HL-60 (cell line): ENCODE data around the gene C9.

Source experiments
- DNase-seq, 2 experiments: peaks; one replicate each; pipeline ENCODE4 v3.0.0-alpha.2; 2010 to 2020; ENCODE audit warnings: low read depth in 1 of 2, low spot score in 1 of 2
- H3K27ac ChIP-seq: fragments of 250-450 bp; sonication (Bioruptor Pico); replicated peaks from 2 replicates; pipeline ENCODE4 v1.5.1; 2020; ENCODE audit warnings: mild to moderate bottlenecking, moderate library complexity
- H3K27me3 ChIP-seq: fragments of 250-450 bp; sonication (Bioruptor Pico); 2 replicates; pipeline ENCODE4 v1.5.1; 2021; ENCODE audit warnings: mild to moderate bottlenecking, moderate library complexity; ENCODE audit not compliant: insufficient read depth, poor library complexity, severe bottlenecking
- H3K4me3 ChIP-seq: replicated peaks from 2 replicates; pipeline ENCODE4 v1.5.1; 2011; ENCODE audit warnings: mild to moderate bottlenecking, control low read depth, low read length; ENCODE audit not compliant: insufficient read depth
- CTCF ChIP-seq: IDR thresholded peaks from one replicate; pipeline ENCODE4 v1.5.1; 2011; ENCODE audit warnings: low read length, control low read depth, inconsistent platforms; ENCODE audit not compliant: insufficient read depth
- GABPA ChIP-seq: IDR thresholded peaks from 2 replicates; pipeline ENCODE4 v1.6.1; 2012; ENCODE audit warnings: low read depth
- POLR2AphosphoS5 ChIP-seq: IDR thresholded peaks from 2 replicates; pipeline ENCODE4 v1.6.1; 2012; ENCODE audit warnings: low read depth
- REST ChIP-seq: IDR thresholded peaks from 2 replicates; pipeline ENCODE4 v1.6.1; 2012; ENCODE audit warnings: low read depth; ENCODE audit not compliant: insufficient replicate concordance
- SPI1 ChIP-seq: IDR thresholded peaks from 2 replicates; pipeline ENCODE4 v1.6.1; 2012; ENCODE audit warnings: low read depth, mild to moderate bottlenecking, borderline replicate concordance

Gene C9

GRCh38 chr5:39353717-39354399 is 10.4 kb downstream of the C9 start:
- no peak overlapping the region for H3K4me3 ChIP-seq
- DNase-seq, result no peak
- no peaks in the 10 kb centered on the region for H3K27me3 ChIP-seq
- H3K27ac ChIP-seq, result no peak overlapping the region
- no peak for TF ChIP-seq SPI1
- no peak for TF ChIP-seq CTCF
- TF ChIP-seq POLR2AphosphoS5, result no peak
- no peak for TF ChIP-seq GABPA
- no peak for TF ChIP-seq REST

- no peak overlapping the region for H3K27ac ChIP-seq
- H3K27me3 ChIP-seq, result no peaks in the 10 kb centered on the region
- no peak overlapping the region for H3K4me3 ChIP-seq
- TF ChIP-seq SPI1 (no peak), CTCF (no peak), REST (no peak), GABPA (no peak), POLR2AphosphoS5 (no peak)
- DNase-seq, result no peak
Measured at GRCh38 chr5:39352951-39353350, 11.3 kb downstream of the C9 start.

- Histone ChIP-seq H3K27ac (no peak overlapping the region), H3K27me3 (no peaks in the 10 kb centered on the region), H3K4me3 (no peak overlapping the region)
- TF ChIP-seq POLR2AphosphoS5 (no peak), GABPA (no peak), CTCF (no peak), REST (no peak), SPI1 (no peak)
- no peak for DNase-seq
Measured at GRCh38 chr5:39352170-39352569, 12.1 kb downstream of the C9 start.
